Activated CD8-positive, alpha-beta memory T cell treated with anti-CD3 and anti-CD28 coated beads for 1 hour (primary cell): ENCODE measurements around the gene KAT5.
"Not testable (repeated sequence)": the region's sequence is repeated elsewhere in the genome, so short reads cannot be mapped to it uniquely, and the experiment has no call there.

Source experiments
- DNase-seq, 2 donors: peaks; one replicate each; pipeline ENCODE4 v3.0.0-alpha.2; 2020; ENCODE audit warnings: low read depth in 1 of 2; ENCODE audit errors: extremely low read depth in 1 of 2

Gene KAT5

GRCh38 chr11:65743681-65744025 lies 31.6 kb downstream of the KAT5 start:
- DNase-seq: no peak

GRCh38 chr11:65744026-65744698 lies 32.1 kb downstream of the KAT5 start:
- no peak for DNase-seq

GRCh38 chr11:65744699-65745042 lies 32.6 kb downstream of the KAT5 start:
- no peak for DNase-seq

GRCh38 chr11:65745049-65745448 lies 33.0 kb downstream of the KAT5 start:
- DNase-seq: no peak

GRCh38 chr11:65762169-65762568 lies 50.1 kb downstream of the KAT5 start:
- not testable (repeated sequence) for DNase-seq

- not testable (repeated sequence) for DNase-seq
These were observed 50.8 kb downstream of the KAT5 start for GRCh38 chr11:65762816-65763215.

GRCh38 chr11:65764434-65764833 lies 52.4 kb downstream of the KAT5 start:
- DNase-seq: no peak

GRCh38 chr11:65766535-65766934 lies 54.5 kb downstream of the KAT5 start:
- no peak for DNase-seq

- no peak for DNase-seq
These were observed 55.4 kb downstream of the KAT5 start for GRCh38 chr11:65767406-65767805.

GRCh38 chr11:65767806-65768205 lies 55.8 kb downstream of the KAT5 start:
- not testable (repeated sequence) for DNase-seq
